Esophagus squamous epithelium (tissue), 4 donors: ENCODE data around the gene GLYATL1.

Experiments
- CTCF ChIP-seq, 6 experiments: fragments of 450-650 bp in 4 of 6; fragments of 200-600 bp in 2 of 6; sonication (generic) in 2 of 6; IDR thresholded peaks; one replicate each; pipeline ENCODE4 v1.5.1; 2016 to 2019; ENCODE audit warnings: antibody characterized with exemption in 6 of 6, mild to moderate bottlenecking in 4 of 6, moderate library complexity in 4 of 6
- POLR2A ChIP-seq, 4 donors: fragments of 450-650 bp; IDR thresholded peaks; one replicate each; pipeline ENCODE4 v1.6.1; 2017; ENCODE audit warnings: antibody characterized with exemption in 4 of 4, mild to moderate bottlenecking in 4 of 4, moderate library complexity in 3 of 4

DNA sequence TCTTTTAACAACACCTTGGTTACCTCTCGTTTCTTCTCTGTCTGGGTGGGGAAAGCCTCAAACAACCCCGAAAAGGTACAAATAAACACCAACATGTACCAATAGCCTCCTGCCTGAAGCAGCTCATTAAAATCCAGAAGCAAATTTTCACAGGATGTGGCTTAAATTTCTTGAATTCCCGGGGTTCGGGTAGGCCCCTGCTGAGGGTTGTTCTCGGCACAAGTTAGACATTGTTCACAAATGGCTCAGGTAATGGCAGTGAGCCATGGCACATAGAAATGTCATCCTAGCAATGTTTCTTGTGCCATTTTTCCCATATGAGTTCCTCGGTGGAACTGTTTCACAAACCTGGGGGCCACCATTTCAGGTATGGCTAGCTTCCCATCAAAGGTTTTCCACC, 19.7 kb upstream of the GLYATL1 start:
- TF ChIP-seq CTCF (IDR thresholded peaks at IDR 0.05) (no peak), POLR2A (IDR thresholded peaks at IDR 0.05) (no peak)
